Stimulated activated CD4-positive, alpha-beta T cell treated with anti-CD3 and anti-CD28 coated beads, Interleukin-4, amount 100 ng/mL, for 48 hours (primary cell): ENCODE measurements around the gene NWD2.
"Not testable (repeated sequence)": the region's sequence is repeated elsewhere in the genome, so short reads cannot be mapped to it uniquely, and the experiment has no call there.

Experiments
- DNase-seq, 2 donors: peaks; one replicate each; pipeline ENCODE4 v3.0.0-alpha.2; 2020; ENCODE audit warnings: low read depth in 2 of 2

The NWD2 gene, protein sequence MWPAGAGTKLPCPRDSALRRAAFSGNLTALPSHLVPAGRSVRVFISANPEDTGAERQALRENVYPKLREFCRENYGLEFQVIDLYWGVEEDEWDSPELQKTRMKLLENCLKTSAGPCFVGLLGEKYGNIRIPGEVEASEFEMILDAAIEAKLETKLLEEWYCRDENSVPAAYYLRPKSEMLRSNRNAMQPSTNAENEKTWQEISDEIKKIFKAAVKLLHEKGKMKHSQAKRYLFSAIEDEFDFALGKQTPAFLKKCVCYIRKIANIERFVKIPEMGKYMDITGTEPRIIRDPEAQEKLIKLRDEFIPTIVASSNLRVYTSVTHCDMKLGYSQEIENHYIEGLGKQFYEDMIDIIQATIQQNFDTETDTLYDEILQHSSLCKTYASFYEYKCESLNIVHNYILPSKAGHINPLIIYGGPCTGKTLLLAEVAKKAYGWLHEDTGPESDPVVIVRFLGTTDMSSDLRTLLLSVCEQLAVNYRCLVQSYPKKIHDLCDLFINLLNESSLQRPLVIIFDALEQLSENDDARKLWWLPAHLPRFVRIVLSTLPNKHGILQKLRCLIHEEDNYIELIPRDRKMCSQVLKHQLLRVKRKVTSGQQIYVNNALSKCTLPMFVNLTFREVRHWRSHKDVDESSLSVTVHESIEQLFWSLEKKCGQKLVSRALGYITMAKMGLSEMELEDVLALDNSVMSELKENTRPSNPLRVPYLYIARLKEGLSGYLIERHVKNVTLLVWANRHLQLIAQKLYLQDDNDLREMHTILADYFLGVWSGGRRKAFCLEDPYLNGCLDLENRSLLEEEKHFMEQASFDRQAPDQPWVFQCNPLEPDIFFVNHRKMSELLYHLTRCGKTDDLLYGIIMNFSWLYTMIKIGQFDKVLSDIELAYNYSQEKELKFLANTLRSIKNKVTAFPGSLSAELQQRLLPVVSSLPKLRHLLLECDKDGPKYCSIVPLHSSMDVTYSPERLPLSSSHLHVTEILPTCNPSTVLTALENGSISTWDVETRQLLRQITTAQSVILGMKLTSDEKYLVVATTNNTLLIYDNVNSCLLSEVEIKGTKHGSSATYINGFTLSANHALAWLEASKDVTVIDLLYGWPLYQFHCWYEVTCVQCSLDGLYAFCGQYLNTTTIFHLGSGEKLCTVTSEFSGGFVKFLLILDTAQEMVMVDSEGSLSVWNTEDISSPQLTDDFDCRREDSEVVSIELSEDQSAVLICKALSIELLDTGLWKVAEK (N-terminal part only)

DNA sequence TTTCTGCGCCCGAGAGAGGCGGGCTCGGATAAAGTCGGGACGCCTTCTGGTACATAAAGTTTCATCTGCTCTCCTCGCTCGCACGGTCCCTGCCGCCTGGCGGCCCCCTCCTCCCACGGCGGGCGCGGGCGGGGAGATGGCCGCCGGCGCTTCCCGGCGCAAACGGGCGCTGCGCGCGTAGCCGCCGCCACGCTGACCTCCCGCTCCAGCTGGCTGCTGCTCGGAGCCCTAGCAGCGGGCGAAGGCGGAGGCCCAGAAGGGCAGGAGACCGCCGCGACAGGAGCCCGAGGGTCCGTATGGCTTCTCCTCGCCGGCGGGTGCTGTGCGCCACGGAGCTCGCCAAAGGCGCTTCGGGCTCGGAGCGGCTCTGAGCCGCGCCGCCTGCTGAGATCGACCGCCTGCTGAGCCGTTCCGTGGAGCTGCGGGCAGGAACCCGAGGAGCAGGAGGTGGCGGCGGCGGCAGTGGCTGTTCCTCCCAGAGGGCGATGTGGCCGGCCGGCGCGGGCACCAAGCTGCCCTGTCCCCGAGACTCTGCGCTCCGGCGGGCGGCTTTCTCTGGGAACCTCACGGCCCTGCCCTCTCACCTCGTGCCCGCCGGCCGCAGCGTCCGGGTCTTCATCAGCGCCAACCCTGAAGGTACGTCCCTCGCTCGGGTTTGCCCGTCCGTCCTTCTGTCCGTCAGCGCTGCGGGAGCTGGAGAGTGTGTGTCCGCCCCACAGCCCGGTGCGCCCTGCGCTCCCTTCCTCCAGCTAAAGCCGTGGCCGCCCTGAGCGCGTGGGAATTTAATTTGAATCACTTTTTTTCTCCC is at the start of gene NWD2:
TSS of gene NWD2 (plus strand) at position 161 of the 808 bp plus-strand sequence. CDS start at position 486, 325 bp downstream.
- DNase-seq: no peak

DNA sequence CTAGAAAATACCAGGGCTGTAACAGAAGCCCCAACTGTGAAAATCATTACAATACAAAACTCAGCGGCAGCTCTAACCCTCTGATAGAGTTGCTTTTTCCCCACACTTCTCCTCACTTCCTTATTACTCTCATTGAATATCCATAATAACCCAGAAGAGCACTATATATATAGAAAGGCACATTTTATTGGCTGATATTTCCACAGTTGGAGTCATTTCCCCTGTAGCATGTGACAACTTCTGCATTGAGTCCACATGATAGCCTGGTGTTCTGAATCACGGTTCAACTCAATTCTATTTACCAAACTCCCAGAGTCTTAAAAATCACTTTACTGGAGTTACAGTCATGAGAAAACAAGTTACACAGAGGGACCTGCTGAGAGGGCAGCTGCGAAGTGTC is 46.6 kb upstream of the NWD2 start:
- no peak for DNase-seq

DNA sequence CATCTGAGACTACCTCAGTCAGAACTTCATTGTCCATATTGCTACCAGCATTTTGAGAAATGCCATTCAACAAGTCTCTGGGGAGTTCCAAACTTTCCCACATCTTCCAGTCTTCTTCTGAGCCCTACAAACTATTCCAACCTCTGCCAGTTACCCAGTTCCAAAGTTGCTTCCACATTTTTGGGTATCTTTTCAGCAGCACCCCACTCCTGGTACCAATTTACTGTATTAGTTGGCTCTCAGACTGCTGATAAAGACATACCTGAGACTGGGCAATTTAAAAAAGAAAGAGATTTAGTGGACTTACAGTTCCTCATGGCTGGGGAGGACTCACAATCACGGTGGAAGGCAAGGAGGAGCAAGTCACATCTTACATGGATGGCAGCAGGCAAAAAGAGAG is 39.8 kb upstream of the NWD2 start:
- not testable (repeated sequence) for DNase-seq

DNA sequence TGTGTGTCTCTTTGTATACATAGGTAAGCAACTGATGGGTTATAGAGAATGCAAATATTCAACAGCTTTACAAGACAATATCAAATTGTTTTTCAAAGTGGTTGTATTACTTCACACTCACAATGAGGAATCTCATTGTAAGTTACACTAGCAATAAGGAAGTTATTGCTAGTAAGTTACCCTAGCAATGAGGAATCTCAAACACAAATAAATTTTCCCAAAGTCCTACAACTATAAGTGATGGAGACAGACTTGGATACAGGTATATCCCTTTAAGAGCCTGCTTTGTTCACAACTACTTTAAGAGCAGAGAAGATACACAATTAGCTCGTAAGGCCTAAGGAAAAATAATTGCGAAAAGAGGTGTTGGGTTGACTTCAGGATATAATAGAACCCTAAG is 28.3 kb upstream of the NWD2 start:
- no peak for DNase-seq

DNA sequence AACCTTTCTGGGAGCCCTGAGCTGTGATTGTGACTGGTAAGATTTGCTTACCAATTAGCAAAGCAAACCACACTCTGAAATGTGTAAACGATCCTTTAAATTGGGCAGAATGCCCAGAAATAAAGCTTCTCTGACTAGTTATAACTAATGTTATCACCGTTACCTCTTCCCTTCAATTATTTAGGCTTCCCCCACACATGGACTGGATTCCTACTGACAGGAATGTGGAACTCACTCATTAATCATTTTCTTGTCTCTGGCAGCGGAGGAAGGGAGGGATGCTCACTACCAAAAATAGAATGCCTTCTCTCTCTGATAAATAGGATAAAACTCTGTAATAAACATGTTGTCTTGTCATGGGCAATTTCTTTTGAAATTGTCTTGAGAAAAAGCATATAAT is 25.3 kb upstream of the NWD2 start:
- no peak for DNase-seq

DNA sequence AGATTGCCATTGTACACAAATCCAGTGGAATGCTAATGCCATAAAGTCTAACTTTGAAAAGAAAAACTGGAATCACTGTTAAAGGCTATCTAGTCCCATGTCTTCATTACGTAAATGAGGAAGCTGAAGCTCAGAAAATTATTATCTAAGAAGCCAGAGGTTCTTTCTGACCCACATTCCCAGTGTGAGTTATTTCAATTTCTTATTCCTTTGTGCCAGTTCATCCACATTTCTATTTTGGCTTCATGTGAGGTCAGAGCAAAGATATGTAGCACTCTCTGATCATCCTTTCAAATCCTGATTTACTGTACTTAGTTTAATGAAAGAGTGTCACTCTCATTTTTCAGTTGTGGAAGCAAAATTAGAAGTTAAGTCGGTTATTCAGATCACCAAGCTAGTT is 24.6 kb upstream of the NWD2 start:
- DNase-seq: no peak

DNA sequence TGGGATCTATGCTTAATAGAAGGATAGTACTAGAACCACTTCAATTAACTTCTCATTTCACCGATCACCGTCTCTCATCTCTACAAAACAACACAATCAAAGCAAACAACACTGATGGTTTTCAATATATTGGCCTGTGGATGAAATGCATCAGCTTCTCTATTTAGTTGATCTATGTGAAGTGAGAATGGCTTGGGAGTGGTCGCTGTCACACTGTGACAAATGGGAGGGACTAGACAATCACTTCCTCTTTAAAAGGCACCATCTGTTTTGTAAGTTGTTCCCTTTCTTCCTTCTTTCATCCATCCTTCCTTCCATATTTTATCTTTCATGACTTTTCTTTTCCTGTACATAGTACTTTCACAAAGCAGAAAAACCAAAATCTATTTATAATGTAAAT is 23.9 kb upstream of the NWD2 start:
- no peak for DNase-seq

DNA sequence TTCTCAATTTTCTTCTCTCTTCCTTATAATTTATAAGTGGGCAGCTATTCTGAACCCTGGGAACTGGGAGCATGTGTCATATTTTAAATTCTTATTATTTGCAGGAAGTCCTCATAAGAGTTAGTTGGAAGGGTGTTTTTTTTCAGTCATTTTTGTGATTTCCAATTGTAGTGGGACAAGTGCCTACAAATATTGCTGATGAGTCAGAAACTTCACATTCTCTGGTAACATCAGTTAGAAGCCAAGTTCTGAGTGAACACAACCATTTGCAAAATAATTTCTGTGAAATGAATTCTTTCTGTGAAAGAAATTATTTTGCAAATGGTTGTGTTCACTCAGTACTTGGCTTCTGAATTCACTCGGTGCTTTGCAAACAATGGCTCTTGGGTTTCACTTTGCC is 20.8 kb upstream of the NWD2 start:
- DNase-seq: no peak

DNA sequence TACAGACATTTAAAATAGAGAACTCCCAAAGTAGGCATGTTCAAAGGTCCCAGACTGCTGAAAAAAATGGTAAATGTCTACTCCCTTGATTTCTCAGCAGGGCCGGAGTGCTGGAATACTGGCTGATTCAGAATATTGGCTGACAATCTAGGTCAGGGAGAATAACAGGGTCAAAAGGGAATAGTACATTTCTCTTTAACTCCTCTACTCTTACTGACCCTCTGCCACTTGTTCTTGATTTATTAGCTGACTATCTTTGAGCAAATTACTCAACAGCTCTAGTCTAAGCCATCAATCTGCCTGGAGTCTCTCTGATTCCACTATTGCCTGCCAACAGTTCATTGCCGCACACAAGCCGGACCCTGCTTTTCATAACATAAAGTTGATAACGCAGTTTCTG is 19.7 kb upstream of the NWD2 start:
- DNase-seq: no peak

DNA sequence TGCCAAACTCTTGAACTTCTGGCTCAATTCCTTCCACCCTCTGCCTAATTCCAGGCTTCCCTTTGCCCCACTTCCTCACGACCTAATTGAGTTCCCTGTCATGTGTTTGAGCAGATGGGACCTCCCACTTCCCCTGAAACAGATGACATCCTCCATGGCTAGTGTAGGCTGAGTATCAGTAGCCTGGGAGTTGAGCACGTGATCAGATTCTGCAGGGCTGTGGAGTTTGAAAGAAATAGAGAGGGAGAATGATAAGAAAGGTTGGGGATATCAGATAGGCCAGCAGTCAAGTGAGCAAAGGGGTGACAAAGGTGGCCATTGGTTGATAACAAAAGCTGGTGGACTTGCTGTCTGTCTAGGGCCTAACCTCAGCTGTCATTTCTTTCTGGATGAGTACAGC is 18.8 kb upstream of the NWD2 start:
- no peak for DNase-seq

DNA sequence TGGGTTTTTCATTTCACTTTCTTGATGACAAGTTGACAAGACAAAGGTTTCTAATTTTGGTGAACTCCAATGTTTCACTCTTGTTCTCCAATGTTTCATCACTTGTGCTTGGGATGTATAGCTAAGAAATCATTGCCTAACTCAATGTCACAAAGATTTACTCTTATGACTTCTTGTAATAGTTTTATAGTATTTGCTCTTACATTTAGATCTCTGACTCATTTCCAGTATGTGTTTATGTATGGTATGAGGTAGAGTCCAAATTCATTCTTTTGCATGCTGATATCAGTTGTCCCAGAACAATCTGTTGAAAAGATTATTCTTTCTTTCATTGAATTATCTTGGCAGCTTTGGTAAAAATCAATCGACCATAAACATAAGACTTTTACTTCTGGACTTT is 12.2 kb upstream of the NWD2 start:
- no peak for DNase-seq

DNA sequence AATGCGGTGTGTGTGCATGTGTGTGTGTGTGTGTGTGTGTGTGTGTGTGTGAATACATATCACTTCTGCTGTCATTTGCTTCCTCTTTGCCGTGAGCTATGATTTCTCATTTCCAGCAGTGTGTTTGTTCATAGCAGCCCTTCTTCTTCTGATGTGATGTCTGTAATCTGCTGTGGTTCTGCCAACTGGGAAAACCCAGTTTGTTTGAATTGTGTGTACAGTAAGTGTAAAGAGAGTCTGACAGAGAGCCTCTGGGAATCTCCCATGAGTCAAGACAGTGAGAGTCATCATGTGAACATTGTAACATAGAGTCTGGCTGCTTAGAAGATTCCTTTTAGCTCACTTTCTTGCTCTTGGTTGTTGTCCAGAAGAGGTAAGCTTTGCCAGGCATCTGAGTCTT is 8.4 kb upstream of the NWD2 start:
- DNase-seq: no peak

DNA sequence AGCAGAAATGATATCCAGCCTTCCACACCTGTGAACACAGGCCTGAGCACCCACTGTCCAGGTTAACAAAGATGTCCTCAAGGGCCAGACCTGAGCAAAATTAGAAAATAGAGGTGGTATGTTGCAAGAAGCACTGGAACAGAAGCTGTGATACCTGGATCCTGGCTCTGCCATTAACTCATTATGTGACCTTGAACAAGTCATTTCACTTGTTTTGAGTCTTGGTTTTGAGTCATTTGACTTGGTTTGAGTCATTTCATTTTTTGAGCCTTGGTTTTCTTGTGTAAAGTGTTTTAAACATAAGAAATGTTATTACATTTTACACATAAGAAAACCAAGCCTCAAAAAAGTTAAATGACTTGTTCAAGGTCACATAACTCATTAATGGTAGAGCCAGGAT is 2.9 kb upstream of the NWD2 start:
- no peak for DNase-seq

DNA sequence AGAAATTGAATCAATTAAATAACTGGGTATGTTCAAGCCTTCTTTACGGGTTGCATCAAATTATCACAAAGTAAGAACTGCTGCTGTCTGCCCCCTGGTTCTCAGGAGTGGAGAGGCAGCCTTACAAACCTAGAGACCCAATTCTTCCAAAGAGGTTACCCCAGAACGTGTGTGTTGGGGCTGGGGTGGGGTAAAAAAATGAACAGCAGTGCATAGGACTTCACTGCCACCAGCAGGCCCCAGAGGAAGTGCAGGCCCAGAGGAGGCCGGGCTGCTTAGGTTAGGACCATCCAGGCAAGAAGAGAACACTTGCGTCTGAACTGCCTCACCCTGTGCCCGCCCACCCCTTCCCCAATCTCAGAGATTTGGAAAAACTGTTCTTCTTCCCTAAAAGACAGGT is 1.5 kb upstream of the NWD2 start:
- no peak for DNase-seq

DNA sequence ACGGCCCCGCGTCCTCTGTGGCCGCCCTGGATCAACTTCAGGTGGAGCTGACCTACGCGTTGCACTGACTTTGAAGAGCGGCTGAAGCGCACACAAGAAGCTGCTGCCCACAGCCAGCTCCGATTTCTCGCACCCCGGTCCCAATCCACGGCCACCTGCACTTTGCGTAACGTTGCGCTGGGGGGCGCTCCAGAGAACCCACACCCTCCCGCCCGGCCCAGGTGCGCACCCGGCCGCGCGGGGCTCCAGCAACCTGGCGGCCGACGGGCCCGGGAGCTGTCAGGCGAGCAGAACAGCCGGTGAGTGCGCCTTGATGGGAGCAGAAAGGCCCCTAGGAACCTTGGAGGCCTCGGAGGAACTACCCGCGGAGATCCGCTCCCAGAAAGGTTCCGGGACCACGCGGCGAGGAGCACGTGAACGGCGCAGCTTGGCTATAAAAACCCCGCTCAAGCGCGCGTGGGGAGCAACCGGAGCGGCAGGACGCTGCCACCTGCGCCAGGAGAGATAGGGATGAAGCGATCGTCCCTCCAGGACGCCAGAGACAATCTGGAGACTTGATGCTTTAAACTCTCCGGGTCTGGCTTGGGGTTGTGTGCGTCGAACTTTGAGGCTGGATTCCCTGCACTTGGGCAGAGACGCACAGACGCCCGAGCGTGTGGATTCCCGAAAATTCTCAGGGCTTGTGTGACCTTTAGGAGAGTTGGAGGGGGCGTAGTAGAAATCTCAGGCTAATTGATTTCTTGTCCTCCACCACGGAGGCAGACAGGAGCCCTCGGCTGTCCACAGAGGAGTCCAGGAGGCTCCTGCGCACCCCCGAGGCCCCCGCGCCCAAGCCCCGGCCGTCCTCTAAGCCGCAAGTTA is 591 bp upstream of the NWD2 start:
- DNase-seq: no peak

DNA sequence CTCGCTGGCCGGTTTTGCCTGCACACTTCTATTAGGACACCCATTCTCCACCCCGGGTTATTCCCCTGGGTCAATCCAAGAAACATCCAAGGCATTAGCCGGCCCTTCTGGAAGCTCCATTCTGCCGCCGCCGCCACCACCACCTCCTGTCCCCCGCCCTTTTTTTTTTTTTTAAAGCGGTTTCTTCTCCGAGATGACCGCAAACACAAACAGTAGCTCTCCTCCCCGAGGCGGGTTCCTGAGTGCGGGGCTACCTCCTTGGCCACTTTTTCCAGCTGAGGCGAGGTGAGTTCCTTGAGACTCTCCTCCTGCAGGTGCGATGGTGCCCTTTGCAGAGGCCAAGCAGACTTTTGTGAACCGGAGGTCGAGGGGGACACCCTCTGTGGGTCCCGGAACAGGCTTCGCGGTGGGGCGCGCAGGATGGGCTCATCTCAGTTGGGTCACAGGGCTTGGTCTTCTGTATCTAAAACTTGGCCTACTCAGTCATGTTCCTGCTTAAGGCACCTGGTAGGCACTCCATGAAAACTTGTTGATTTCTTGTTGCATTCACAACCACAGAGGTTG is 930 bp downstream of the NWD2 start:
- no peak for DNase-seq

DNA sequence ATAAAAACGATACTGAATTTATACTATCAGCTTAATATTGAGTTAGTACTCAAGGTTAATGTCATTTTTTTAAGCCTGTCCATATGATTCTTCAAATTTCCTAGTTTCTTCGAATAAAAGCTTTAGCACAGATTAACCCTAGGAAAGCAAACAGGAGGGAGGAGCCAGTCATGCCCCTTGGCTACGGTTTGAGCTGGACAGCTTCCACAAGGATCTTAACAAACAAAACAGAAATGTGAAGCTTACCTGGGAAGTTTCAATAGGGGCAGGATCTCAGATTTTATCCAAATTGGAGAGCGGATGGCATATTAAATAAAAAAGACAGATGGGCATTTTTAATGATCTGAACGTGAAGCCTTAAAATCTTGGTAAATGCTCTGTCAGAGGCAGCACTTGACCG is 2.3 kb downstream of the NWD2 start:
- no peak for DNase-seq

DNA sequence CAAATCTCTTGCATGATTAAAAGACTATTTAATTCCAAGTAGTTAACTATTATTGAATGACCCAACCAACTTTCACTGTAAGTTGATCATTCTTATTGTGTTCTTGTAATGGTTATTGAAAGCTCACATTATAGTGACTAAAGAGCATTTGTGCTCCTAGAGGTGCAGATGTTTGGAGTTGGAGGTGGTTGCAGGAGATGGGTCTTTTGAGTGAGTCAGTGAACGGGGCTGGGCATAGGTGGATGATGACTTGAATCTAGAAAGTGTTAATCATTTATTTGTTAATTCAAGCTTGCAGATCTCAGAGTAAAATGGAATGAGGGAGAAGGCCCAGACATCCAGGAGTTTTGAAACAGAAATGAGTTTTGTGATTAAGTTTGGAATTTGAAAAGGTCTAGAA is 13.7 kb downstream of the NWD2 start:
- DNase-seq: no peak

DNA sequence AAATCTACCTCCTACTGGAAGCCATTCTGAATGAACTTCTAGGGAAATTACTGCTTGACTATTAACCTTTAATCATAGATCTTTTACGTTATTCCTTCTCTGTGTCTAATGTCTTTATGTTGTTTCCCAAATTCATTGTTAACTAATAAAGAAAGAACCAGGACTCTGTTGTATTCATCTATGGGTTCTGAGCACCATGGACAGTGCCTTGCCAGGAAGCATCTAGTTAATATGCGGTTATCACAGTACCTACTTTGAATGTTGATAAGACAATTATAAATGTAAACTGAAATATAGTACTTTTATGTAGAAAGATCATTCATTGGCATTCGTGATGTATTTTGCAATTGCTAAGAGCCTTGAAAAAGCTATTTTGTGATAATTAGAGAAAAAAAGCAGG is 23.8 kb downstream of the NWD2 start:
- DNase-seq: no peak

DNA sequence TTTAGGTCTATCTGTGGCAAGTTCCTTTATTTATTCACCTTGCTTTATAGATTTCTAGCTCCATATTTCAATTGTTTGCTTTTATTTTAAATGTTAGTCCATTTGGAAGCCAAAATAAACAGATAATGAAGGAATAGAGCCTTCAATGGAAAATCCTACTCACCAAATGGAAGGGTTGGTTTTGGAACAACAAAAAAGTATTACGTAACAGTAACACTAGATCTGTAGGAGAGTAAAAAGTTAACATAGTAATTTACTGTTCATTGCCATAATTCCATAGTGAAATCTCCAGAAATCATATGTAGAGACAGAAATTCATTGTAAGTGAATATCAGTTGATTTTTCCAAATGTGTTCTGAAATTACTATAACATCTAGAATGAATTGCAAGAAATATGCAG is 34.6 kb downstream of the NWD2 start:
- no peak for DNase-seq
